DOHH2 (cell line): ENCODE results near the gene GALNT14.

Source experiments
- H3F3A ChIP-seq: fragments of 200-600 bp; sonication (generic), shearing (Covaris generic); 2 replicates; pipeline ENCODE4 v1.6.0; 2016; ENCODE audit warnings: antibody characterized with exemption, mild to moderate bottlenecking; ENCODE audit not compliant: control insufficient read depth, insufficient read depth
- H3K27ac ChIP-seq: fragments of 200-600 bp; sonication (generic); 2 replicates; pipeline ENCODE4 v1.5.1; 2014; ENCODE audit warnings: low read depth, mild to moderate bottlenecking, low read length, moderate library complexity
- H3K27me3 ChIP-seq: fragments of 200-600 bp; sonication (generic); 2 replicates; pipeline ENCODE4 v1.6.1; 2014; ENCODE audit warnings: mild to moderate bottlenecking, low read length, mixed read lengths; ENCODE audit not compliant: control insufficient read depth
- H3K36me3 ChIP-seq: fragments of 200-600 bp; sonication (generic); 2 replicates; pipeline ENCODE4 v1.6.1; 2014; ENCODE audit warnings: mild to moderate bottlenecking, low read length, moderate library complexity, mixed read lengths; ENCODE audit not compliant: control insufficient read depth
- H3K4me1 ChIP-seq: fragments of 200-600 bp; sonication (generic); 2 replicates; pipeline ENCODE4 v1.6.1; 2014; ENCODE audit warnings: mild to moderate bottlenecking, low read length, mixed read lengths; ENCODE audit not compliant: control insufficient read depth
- H3K4me2 ChIP-seq: fragments of 200-600 bp; sonication (generic); 2 replicates; pipeline ENCODE4 v1.6.0; 2014; ENCODE audit warnings: mild to moderate bottlenecking, low read length, moderate library complexity
- H3K4me3 ChIP-seq: fragments of 200-600 bp; sonication (generic); 2 replicates; pipeline ENCODE4 v1.5.1; 2014; ENCODE audit warnings: mild to moderate bottlenecking, low read length, mixed read lengths
- H3K79me2 ChIP-seq: fragments of 200-600 bp; sonication (generic); 2 replicates; pipeline ENCODE4 v1.6.1; 2014; ENCODE audit warnings: mild to moderate bottlenecking, low read length, mixed read lengths; ENCODE audit not compliant: control insufficient read depth
- H3K9me2 ChIP-seq: fragments of 200-600 bp; sonication (generic); replicated peaks from 2 replicates; pipeline ENCODE4 v1.6.1; 2014; ENCODE audit warnings: mild to moderate bottlenecking, low read length, mixed read lengths; ENCODE audit not compliant: control insufficient read depth
- H3K9me3 ChIP-seq: fragments of 200-600 bp; sonication (generic); 2 replicates; pipeline ENCODE4 v1.6.1; 2014; ENCODE audit warnings: antibody characterized with exemption, low read length, mixed read lengths; ENCODE audit not compliant: control insufficient read depth, insufficient read depth
- H4K20me1 ChIP-seq: fragments of 200-600 bp; sonication (generic); 2 replicates; pipeline ENCODE4 v1.6.0; 2014; ENCODE audit warnings: low read depth, mild to moderate bottlenecking, antibody characterized with exemption, low read length, moderate library complexity; ENCODE audit not compliant: control insufficient read depth, insufficient read depth
- EZH2phosphoT487 ChIP-seq: fragments of 200-600 bp; sonication (generic); IDR thresholded peaks from 2 replicates; pipeline ENCODE4 v1.6.1; 2017; ENCODE audit warnings: borderline replicate concordance, mild to moderate bottlenecking, antibody characterized with exemption, low read length, moderate library complexity, mixed read lengths
- TF ChIP-seq, protein P1 (sequence below): fragments of 200-600 bp; sonication (generic); IDR thresholded peaks from one replicate; pipeline ENCODE4 v1.5.1; 2014; ENCODE audit warnings: antibody characterized with exemption, mild to moderate bottlenecking, low read depth, low read length; ENCODE audit not compliant: poor library complexity, severe bottlenecking

Gene GALNT14

GRCh38 chr2:31110431-31110830, 27.8 kb downstream of the GALNT14 start:
- Histone ChIP-seq H3K9me3 (no peaks in the 10 kb centered on the region), H4K20me1 (no peaks in the 10 kb centered on the region), H3K4me1 (no peaks in the 10 kb centered on the region), H3F3A (no peaks in the 10 kb centered on the region), H3K4me3 (no peak overlapping the region), H3K27ac (no peak overlapping the region), H3K27me3 (no peaks in the 10 kb centered on the region), H3K79me2 (no peaks in the 10 kb centered on the region), H3K36me3 (no peaks in the 10 kb centered on the region), H3K4me2 (no peak overlapping the region), H3K9me2 (no peaks in the 10 kb centered on the region)
- TF ChIP-seq, protein P1, sequence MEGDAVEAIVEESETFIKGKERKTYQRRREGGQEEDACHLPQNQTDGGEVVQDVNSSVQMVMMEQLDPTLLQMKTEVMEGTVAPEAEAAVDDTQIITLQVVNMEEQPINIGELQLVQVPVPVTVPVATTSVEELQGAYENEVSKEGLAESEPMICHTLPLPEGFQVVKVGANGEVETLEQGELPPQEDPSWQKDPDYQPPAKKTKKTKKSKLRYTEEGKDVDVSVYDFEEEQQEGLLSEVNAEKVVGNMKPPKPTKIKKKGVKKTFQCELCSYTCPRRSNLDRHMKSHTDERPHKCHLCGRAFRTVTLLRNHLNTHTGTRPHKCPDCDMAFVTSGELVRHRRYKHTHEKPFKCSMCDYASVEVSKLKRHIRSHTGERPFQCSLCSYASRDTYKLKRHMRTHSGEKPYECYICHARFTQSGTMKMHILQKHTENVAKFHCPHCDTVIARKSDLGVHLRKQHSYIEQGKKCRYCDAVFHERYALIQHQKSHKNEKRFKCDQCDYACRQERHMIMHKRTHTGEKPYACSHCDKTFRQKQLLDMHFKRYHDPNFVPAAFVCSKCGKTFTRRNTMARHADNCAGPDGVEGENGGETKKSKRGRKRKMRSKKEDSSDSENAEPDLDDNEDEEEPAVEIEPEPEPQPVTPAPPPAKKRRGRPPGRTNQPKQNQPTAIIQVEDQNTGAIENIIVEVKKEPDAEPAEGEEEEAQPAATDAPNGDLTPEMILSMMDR, result no peak
- no peak for TF ChIP-seq EZH2phosphoT487

- Histone ChIP-seq H3K27me3 (no peaks in the 10 kb centered on the region), H3K9me2 (no peaks in the 10 kb centered on the region), H3K4me2 (no peak overlapping the region), H4K20me1 (no peaks in the 10 kb centered on the region), H3K79me2 (no peaks in the 10 kb centered on the region), H3K27ac (no peak overlapping the region), H3K36me3 (no peaks in the 10 kb centered on the region), H3K4me3 (no peak overlapping the region), H3K4me1 (no peaks in the 10 kb centered on the region), H3K9me3 (no peaks in the 10 kb centered on the region), H3F3A (no peaks in the 10 kb centered on the region)
- no peak for TF ChIP-seq EZH2phosphoT487
These were observed 28.5 kb downstream of the GALNT14 start for GRCh38 chr2:31109633-31110192.

- Histone ChIP-seq H3K9me3 (no peaks in the 10 kb centered on the region), H4K20me1 (no peaks in the 10 kb centered on the region), H3K9me2 (no peaks in the 10 kb centered on the region), H3K79me2 (no peaks in the 10 kb centered on the region), H3K4me2 (no peak overlapping the region), H3F3A (no peaks in the 10 kb centered on the region), H3K27me3 (no peaks in the 10 kb centered on the region), H3K27ac (no peak overlapping the region), H3K4me1 (no peaks in the 10 kb centered on the region), H3K4me3 (no peak overlapping the region), H3K36me3 (no peaks in the 10 kb centered on the region)
- TF ChIP-seq EZH2phosphoT487, result no peak
- TF ChIP-seq, protein P1, result no peak
These were observed 29.5 kb downstream of the GALNT14 start for GRCh38 chr2:31108561-31109286.

DNA sequence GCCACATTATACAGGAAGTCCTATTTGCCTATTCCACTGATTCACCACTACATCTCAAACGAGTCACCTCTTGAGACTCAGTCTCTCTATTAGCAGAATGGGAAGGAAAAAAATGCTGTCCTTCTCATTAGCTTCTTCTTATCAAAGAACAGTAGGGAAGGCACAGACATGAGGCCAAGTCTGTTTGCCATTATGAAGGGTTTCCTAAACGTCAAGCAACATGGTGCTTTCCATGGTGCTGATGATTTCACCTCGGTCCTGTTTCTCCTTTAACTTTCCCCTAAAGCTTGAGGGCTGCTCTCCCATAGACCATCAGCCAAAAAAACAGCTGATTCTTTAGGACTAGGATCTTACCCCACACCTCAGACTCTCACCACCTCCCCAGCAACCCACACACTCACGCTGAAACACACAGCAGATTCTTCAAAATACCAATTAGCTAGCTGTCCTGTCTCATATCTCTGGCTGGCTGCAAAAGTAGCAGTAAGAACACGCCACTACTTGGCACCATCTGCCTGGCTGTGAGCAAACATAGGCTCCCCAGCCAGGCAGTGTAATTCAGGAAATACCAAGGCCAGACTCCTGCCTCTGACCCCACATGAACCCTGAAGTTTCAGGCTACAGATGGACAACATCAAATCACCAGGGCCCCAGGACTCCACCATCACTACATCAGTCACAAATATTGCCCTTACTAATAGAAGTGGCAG, 30.5 kb downstream of the GALNT14 start:
- Histone ChIP-seq H3K9me3 (no peaks in the 10 kb centered on the region), H3K4me1 (no peaks in the 10 kb centered on the region), H3F3A (no peaks in the 10 kb centered on the region), H3K4me3 (no peak overlapping the region), H3K27me3 (no peaks in the 10 kb centered on the region), H3K27ac (no peak overlapping the region), H3K4me2 (no peak overlapping the region), H3K79me2 (no peaks in the 10 kb centered on the region), H4K20me1 (no peaks in the 10 kb centered on the region), H3K9me2 (no peaks in the 10 kb centered on the region), H3K36me3 (no peaks in the 10 kb centered on the region)
- TF ChIP-seq, protein P1, result no peak
- no peak for TF ChIP-seq EZH2phosphoT487
